Activated CD8-positive, alpha-beta memory T cell treated with anti-CD3 and anti-CD28 coated beads for 24 hours (primary cell): ENCODE data around the gene PRPSAP1.
"Not testable (repeated sequence)": the region's sequence is repeated elsewhere in the genome, so short reads cannot be mapped to it uniquely, and the experiment has no call there.

Source experiments
- DNase-seq: peaks from one replicate; pipeline ENCODE4 v3.0.0-alpha.2; 2020

Gene PRPSAP1

DNA sequence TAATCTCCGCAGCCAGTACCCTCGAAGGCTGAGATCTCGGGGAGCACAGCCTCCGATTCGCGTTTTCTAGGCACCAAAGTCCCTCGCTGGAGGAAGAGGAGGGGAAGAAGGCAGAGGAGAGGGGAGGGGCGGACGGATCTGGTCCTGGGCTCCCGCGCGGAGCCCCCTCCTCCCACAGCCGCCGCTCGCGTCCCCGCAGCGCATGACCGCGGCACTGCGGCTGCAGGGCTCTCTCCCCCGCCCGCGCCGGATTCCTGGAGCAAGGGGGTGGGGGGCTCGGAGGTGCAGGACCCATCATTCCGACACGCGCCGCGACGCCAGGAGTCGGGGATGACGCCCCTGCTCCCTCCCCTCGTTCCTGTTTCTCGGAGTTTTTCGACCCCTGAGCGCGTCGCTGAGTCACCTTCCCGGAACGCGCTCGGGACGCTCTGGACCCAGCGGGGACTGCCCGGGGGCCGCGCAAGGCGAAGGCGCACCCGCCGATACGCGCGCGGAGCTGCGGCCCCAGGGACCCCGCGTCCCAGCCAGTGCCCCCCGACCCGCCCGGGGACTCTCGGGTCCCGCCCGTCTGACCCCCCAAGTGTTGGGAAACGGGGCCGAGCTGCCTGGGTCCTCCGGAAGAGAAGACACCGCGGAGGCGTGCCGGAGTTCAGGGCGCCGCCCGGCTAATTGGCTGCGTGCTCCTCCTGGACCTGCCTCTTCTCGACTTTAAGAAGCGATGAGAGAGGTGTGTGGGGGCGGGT lies 29.3 kb upstream of the PRPSAP1 start:
- no peak for DNase-seq

DNA sequence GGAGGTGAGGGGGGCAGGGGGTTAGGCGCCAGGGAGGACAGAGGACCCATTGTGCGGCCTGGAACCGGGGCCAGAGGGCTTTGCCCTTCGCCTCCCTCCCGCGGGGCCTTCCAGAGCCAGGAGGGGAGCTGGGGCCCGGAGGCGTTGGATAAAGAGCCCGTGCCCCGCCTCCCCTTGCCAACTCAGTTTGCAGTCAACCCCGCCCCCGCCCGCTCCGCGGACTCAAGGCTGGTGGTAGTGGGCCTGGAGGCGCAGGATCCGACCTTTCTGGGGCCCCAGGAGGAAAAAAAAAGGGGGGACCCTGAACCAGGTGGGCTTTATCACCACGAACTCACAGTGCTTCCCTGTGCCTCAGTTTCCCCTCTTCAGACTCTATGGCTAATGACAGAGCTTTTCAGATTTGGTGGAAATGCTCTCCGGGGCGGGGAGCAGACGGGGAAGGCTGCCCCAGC lies 28.7 kb upstream of the PRPSAP1 start:
- DNase-seq, result no peak

DNA sequence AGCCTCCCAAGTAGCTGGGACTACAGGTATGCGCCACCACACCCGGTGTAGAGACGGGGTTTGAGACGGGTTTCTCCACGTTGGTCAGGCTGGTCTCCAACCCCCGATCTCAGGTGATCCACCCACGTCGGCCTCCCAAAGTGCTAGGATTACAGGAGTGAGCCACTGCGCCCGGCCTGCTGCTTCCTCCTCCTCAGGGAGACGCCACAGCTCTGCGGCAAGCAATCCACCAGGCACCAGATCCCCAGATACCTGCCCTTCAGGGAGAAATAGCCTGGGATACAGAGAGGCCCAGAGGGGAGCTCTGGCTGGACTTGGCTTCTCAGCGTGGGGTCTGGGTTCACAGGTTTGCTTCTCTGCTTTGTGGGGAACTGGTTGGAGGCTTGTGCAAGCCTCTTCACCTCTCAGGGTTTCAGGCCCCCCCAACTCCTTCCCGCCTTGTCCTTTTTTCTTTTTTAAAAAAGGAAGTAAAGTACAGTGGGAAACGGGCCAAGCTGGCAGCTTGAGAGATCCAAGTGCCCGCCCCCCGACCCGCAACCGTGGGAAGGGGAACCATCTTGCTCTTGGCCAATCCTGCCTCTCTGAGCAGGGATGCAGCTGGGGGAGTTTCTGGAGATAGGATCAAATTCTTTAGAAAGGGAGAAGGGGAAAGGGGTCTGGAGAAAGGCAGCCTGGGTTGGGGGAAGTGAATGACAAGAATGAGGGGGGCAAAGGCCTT lies 28.1 kb upstream of the PRPSAP1 start:
- DNase-seq, result no peak

GRCh38 chr17:76379646-76380376 lies 26.1 kb upstream of the PRPSAP1 start:
- DNase-seq, result no peak

DNA sequence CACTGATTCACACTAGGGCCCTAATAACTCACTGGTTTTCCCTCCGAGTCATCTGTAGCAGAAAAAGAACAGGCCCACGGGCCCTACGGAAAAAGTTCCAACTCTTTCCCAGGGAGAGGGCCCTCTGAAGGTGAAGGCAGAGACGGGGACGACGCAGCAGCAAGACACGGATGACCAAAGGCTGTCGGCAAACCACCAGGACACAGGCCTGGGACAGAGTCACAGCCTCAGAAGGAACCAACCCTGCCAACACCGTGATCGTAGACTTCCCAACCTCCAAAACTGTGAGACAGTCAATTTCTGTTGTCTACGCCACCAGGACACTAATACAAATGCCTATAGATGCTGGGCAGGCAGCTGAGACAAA lies 25.5 kb upstream of the PRPSAP1 start:
- DNase-seq, result no peak

DNA sequence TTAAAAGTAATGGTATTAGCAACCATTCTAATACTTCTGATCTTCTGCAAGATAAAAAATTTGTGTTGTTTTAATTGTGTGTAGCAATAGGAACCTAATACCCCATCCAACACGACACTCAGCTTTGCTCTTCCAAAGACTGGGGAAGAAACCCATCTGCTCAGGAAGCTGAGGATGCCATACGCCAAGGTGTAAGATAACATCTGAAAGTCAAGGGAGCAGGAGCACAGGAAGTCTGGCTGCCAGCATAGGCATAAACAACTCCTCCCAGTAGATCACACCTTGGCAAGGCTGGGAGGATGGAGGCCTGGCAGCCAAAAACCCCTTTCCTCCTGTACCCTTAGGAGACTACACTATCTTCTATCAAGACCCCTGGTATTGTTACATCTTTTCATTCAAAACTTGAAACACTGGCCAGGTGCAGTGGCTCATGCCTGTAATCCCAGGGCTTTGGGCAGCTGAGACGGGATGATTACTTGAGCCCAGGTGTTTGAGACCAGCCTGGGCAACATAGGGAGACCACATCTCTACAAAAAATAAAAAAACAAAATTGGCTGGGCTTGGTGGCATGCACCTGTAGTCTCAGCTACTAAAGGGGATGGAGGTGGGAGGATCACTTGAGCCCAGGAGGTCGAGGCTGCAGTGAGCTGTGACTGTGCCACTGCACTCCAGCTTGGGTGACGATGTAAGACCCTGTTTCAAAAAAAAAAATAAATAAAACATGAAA lies 25.0 kb upstream of the PRPSAP1 start:
- DNase-seq, result no peak

DNA sequence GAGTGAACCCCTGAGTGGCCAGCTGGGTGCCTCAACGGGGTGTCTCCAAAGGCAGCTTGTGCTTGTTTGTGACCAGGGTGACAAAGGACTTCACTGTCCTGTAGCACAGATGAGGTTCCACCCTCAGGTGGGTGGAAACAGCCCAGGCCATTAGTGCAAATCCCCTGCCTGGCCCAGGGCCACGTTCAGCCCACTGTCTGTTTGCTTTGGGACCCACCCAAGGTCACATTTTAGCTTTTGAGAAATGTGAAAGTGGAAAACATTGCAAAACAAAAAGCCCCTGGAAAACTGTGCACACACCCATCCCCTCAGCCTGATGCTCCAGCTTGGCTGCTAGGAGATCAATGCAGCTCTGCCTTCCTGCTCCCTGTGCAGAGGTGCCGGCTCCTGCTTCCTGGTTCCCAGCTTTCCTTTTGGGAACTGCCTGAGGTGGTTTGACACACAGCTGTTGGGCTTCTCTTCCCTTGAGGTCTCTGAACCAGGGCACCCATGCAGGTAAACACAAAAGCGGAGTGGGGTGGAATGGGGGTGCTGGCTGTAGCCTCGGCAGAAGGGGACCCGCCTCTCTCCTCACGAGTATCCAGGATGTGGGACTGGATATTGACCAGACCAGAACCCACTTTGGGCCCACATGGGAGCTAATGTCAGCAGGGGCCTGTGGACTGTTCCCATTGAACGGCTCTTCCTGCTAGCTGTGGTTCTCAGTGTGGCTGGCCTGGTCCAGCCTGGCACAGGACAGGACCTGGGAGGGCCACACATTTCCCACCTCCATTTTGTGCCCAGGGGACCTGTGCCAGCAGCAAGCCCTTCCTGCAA lies 22.8 kb upstream of the PRPSAP1 start:
- DNase-seq, result no peak

DNA sequence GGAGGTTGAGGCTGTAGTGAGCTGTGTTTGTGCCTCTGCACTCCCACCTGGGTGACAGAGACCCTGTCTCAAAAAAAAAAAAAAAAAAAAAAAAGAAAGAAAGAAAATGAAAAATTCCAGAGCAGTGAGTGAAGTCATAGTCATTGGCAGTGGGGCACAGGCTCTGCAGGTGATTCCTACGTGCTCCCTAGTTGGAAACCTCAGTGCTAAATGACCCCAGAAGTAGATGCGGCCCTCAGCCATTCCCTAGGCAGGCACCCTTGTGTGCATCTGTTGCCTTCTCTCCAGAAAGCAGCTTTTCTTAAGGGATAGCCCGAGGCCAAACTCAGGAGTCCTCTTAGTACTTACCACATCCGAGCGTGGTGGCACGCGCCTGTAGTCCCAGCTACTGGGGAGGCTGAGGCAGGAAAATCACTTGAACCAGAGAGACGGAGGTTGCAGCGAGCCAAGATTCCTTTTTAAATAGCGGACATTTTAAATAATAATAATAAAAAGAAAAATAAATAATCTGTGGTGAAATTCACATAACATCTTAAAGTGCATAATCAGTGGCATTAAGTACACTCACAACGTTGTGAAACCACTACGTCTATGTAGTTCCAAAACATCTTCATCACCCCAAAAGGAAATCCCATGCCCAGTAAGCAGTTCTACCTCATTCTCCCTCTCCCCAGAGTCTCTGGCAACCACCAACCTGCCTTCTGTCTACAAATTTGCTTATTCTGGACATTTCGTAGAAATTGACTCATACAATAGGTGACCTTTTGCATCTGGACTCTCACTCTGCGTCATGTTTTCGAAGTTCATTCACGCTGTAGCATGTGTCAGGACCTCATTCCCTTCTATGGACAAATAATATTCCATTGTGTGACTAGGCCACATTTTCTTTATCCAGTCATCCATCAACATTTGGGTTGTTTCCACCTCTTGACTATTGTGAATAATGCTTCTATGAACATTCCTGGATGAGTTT lies 18.2 kb upstream of the PRPSAP1 start:
- DNase-seq, result no peak

DNA sequence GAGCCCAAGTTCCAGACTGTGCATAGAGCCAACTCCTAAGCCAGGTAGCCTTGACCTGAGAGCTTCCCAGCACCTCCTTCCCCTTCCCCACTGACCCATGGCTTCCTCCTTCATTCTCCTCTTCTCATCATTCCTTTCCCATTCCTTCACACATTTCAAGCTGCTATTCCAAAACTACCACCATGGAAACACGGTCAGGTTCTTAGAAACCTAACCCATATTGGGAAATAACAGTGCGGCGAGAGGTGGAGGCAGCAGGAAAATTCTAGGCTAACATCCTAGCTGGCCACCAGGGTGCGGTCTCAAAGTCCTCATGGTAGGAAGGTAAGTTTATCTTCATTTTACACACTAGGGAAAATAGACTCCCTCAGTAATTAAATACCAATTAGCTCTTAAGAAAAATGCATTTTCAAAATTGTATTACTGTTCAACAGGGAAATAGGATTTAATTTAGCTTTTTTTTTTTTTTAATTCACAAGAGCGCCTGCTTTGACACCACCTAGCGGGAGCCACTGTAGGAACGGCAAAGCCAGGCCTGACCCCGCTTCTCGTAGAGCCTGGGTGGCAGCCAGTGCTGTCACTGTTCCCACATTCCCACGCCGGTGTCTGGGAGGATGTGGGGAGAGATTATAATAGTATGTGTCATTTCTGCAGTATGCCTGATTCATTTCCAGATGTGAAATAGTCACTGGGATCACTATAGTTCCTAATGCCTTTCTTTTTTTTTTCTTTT lies 16.7 kb upstream of the PRPSAP1 start:
- DNase-seq, result no peak

- DNase-seq, result no peak
Observed at GRCh38 chr17:76369804-76370203, 16.1 kb upstream of the PRPSAP1 start.

DNA sequence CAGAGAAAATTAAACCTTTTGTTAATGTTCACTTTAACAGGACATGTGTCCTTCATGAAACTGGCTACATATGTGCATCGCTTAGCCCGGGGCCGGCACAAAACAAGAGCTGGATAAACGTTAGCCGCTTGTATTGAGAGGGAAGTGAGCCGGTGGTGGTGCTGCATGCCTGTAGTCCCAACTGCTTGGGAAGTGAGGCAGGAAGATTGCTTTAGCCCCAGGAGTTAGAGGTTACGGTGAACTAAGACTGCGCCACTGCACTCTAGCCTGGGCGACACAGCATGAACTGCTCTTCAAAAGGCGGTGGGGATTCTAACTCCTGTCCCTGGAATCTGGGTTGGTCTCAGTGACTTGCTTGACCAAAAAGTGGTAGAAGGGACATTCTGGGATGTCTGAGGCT lies 15.7 kb upstream of the PRPSAP1 start:
- DNase-seq, result no peak

DNA sequence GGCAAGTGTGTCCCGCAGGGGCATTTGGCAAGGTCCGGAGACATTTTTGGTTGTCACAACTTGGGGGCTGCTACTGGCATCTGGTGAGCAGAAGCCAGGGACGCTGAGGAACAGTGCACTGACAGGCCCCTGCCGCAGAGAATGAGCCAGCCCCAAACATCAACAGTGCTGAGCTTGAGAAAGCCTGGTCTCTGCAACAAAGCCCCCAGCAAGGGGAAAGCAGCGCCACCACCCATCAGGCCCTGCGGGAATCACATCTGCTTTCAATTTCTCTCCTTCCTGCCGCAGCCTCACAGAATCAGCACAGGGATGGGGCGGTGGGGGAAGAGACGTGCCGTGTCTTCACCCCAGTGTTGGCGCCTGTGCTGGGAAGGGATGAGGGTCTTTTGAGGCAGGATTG lies 14.8 kb upstream of the PRPSAP1 start:
- no peak for DNase-seq

GRCh38 chr17:76367642-76368041 lies 13.9 kb upstream of the PRPSAP1 start:
- no peak for DNase-seq

GRCh38 chr17:76366247-76366646 lies 12.5 kb upstream of the PRPSAP1 start:
- DNase-seq, result no peak

DNA sequence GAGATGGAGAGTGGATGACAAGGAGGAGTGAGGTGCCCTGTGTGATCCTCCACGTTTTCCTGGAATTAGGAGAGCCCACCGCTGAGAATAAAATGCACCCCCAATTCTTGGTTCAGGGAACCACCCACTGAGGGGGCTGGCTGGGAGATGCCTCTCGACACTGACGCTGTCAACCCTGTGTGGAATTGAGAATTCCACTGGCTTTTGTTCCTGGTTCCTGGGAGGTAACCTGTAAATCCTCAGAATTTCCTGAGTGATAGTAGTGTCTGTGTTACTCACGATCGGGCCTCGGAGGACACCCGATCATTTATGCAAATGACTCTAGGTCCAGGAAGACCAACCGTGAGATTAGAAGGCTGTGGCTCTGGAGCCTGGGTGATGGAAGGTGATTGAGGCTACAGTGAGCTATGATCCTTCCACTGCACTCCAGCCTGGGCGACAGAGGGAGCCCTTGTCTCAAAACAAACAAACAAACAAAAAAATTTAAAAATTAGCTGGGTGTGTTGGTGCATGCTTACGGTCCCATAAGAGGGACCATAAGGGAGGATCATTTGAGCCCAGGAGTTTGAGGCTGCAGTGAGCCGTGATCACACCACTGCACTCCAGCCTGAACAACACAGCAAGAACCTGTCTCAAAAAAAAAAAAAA lies 11.7 kb upstream of the PRPSAP1 start:
- no peak for DNase-seq

DNA sequence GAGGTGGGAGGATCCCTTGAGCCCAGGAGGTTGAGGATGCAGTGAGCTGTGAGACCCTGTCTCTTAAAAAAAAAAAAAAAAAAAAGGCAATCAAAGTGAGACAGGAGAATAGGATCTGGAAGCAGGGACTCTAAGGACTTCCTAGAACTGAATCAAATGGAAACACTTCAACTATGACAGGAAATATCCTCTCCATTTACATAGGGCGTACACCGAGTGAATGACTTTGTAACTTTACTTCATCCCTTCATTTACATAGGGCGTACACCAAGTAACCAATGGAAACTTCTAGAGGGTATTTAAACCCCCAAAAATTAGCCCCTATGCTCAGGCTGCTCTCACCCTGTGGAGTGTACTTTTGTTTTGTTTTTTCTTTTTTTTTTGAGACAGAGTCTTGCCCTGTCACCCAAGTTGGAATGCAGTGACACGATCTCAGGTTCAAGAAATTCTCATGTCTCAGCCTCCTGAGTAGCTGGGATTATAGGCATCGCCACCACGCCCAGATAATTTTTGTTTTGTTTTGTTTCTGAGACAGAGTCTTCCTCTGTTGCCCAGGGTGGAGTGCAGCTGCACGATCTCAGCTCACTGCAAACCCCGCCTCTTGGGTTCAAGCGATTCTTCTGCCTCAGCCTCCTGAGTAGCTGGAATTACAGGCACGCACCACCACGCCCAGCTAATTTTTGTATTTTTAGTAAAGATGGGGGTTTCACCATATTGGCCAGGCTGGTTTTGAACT lies 9.6 kb upstream of the PRPSAP1 start:
- no peak for DNase-seq

DNA sequence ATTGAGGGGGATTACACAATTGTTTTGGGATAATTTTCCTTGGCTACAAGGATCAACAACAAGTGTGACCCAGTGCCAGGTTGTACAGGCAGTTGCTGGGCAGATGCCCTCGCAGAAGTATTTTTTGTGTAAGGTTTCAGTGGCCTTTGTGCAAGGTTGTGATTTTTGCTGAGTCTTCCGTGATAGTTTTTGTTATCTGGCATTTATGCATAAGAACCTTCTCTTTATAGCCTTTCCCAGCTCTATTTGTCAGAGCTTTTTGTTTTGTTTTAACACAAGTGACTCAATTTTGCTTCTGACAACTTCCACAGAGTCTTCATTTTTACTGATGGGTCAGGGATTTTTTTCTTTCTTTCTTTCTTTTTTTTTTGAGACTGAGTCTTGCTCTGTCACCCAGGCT lies 6.7 kb upstream of the PRPSAP1 start:
- DNase-seq, result no peak

- not testable (repeated sequence) for DNase-seq
Observed at GRCh38 chr17:76359776-76360175, 6.1 kb upstream of the PRPSAP1 start.

GRCh38 chr17:76359375-76359774 lies 5.7 kb upstream of the PRPSAP1 start:
- no peak for DNase-seq
